ENCODE results near the gene ZP1.

GRCh38 chr11:60917267-60917666 is 49.9 kb downstream of the ZP1 start:
- TF ChIP-seq GABPA (IDR thresholded peaks at IDR 0.05; ENCODE audit: low read depth) (no peak), KLF5 (IDR thresholded peaks at IDR 0.05; ENCODE audit: partially characterized antibody) (no peak), CTCF (IDR thresholded peaks at IDR 0.05 in 2 of 3, conservative IDR thresholded peaks at IDR 0.05 in 1 of 3; ENCODE audit: control insufficient read depth in 2 of 3, extremely low read depth in 1 of 3, insufficient read depth in 1 of 3, low read depth in 3 of 3, low read length in 3 of 3) (no peak), JUNB (IDR thresholded peaks at IDR 0.05) (no peak)
